AG09309 (cell line): ENCODE results near the gene PPEF2.
A peak's percentile ranks its signal among the peaks of the same experiment; 100 is the strongest.
"Not testable (repeated sequence)": the region's sequence is repeated elsewhere in the genome, so short reads cannot be mapped to it uniquely, and the experiment has no call there.

ENCODE experiments used
- DNase-seq: peaks from one replicate; pipeline ENCODE4 v3.0.0-alpha.2; 2010; ENCODE audit warnings: low read depth
- H3K4me3 ChIP-seq: 2 replicates; pipeline ENCODE4 v1.5.1; 2011; ENCODE audit warnings: mild to moderate bottlenecking, low read depth, low read length, moderate library complexity; ENCODE audit not compliant: control insufficient read depth
- CTCF ChIP-seq: IDR thresholded peaks from 2 replicates; pipeline ENCODE4 v1.5.1; 2011; ENCODE audit warnings: mild to moderate bottlenecking, low read depth, low read length, inconsistent platforms; ENCODE audit not compliant: insufficient read depth, control insufficient read depth; ENCODE audit errors: missing control alignments

PPEF2 gene

GRCh38 chr4:75916091-75916661 lies 13.9 kb upstream of the PPEF2 start:
- TF ChIP-seq CTCF: peak; percentile 71
- H3K4me3 ChIP-seq: no peak overlapping the region
- no peak for DNase-seq

GRCh38 chr4:75912968-75913367 lies 10.7 kb upstream of the PPEF2 start:
- no peak for TF ChIP-seq CTCF
- H3K4me3 ChIP-seq: no peak overlapping the region
- no peak for DNase-seq

- DNase-seq, H3K4me3 ChIP-seq: not testable (repeated sequence)
These were observed 8.6 kb upstream of the PPEF2 start for GRCh38 chr4:75910831-75911230.

- DNase-seq: no peak
- no peak for TF ChIP-seq CTCF
- H3K4me3 ChIP-seq: no peak overlapping the region
These were observed 7.2 kb upstream of the PPEF2 start for GRCh38 chr4:75909405-75909804.

- no peak for DNase-seq
- H3K4me3 ChIP-seq: no peak overlapping the region
- TF ChIP-seq CTCF: no peak
These were observed 6.3 kb upstream of the PPEF2 start for GRCh38 chr4:75908555-75908954.

- no peak for TF ChIP-seq CTCF
- H3K4me3 ChIP-seq: no peak overlapping the region
- DNase-seq: no peak
These were observed 5.7 kb upstream of the PPEF2 start for GRCh38 chr4:75907966-75908365.

GRCh38 chr4:75904076-75904475 lies 1.8 kb upstream of the PPEF2 start:
- H3K4me3 ChIP-seq: no peak overlapping the region
- no peak for DNase-seq
- no peak for TF ChIP-seq CTCF
